Lung (tissue), 12 donors: Measurements from ENCODE around the gene VCL. TPM values are rescaled to one million over a fixed set of nuclear protein-coding genes. Genes with fewer than 3 reads are reported as not detected.

ENCODE experiments used
- ATAC-seq: fragments of 200-7000 bp; cut with Tn5 transposase; one replicate; pipeline ENCODE4 v1.9.1; 2020; ENCODE audit warnings: moderate number of reproducible peaks; ENCODE audit not compliant: insufficient read depth, low FRiP score
- DNase-seq, 3 donors: peaks; one replicate each; pipeline ENCODE4 v3.0.0-alpha.2; 2013 to 2017
- H3K27ac ChIP-seq, 2 donors: one replicate each; pipeline ENCODE4 v1.5.1; 2013; ENCODE audit warnings: mild to moderate bottlenecking in 2 of 2, moderate library complexity in 2 of 2, control low read depth in 1 of 2, inconsistent platforms in 1 of 2, low read depth in 1 of 2, low read length in 1 of 2
- H3K27me3 ChIP-seq, 3 donors: one replicate each; pipeline ENCODE4 v1.5.1; 2013; ENCODE audit warnings: low read length in 2 of 3; ENCODE audit not compliant: control insufficient read depth in 3 of 3, insufficient read depth in 3 of 3
- H3K36me3 ChIP-seq, 4 donors: one replicate each; pipeline ENCODE4 v1.5.1; 2013; ENCODE audit warnings: low read length in 4 of 4, mild to moderate bottlenecking in 1 of 4, moderate library complexity in 1 of 4; ENCODE audit not compliant: control insufficient read depth in 4 of 4, insufficient read depth in 4 of 4
- H3K4me1 ChIP-seq, 5 donors: one replicate each; pipeline ENCODE4 v1.5.1; 2013; ENCODE audit warnings: low read length in 5 of 5, mild to moderate bottlenecking in 2 of 5, moderate library complexity in 1 of 5; ENCODE audit not compliant: control insufficient read depth in 5 of 5, insufficient read depth in 5 of 5
- H3K4me3 ChIP-seq: one replicate; pipeline ENCODE4 v1.5.1; 2013; ENCODE audit warnings: mild to moderate bottlenecking, control low read depth, moderate library complexity
- H3K9ac ChIP-seq, 2 donors: one replicate each; pipeline ENCODE4 v1.5.1; 2013; ENCODE audit warnings: low read length in 2 of 2, control low read depth in 1 of 2; ENCODE audit not compliant: insufficient read depth in 1 of 2
- H3K9me3 ChIP-seq, 4 donors: one replicate each; pipeline ENCODE4 v1.5.1; 2013; ENCODE audit warnings: low read length in 3 of 4, mild to moderate bottlenecking in 1 of 4, moderate library complexity in 1 of 4; ENCODE audit not compliant: control insufficient read depth in 4 of 4, insufficient read depth in 3 of 4
- WGBS, 2 donors: extraction: QIAGEN DNeasy Blood & Tissue Kit; methylation state at CpG; one replicate each; pipeline ENCODE4 v1.1.7; 2013; 5-methylcytosine and 5-hydroxymethylcytosine counted together
- polyA plus RNA-seq, 2 donors: library from polyadenylated mRNA; stranded (reverse); fragments of 200-250 nt; gene quantifications; one replicate each; pipeline ENCODE4 v1.2.1, GENCODE V29; 2013
- total RNA-seq, 2 donors: library from RNA; depleted of rRNA in 1 of 2; stranded (reverse); fragments of >200 nt in 1 of 2; gene quantifications; one replicate each; pipeline ENCODE4 v1.2.1, GENCODE V29; 2014 to 2021
- TF ChIP-seq, protein P1 (sequence below): IDR thresholded peaks from 2 replicates; pipeline ENCODE4 v1.5.1; 2012; ENCODE audit warnings: mild to moderate bottlenecking; ENCODE audit errors: control extremely low read depth, extremely low read depth
- donor health status: control.
- donor health status: control.
- donor health status: Bipolar disorder and iron deficiency.
- donor health status: healthy.
- donor health status: DM: yes; HTN: yes; CAD: no.

The VCL gene
- total and polyA plus RNA-seq, 4 donors: 24.5 to 181 (median 86.3) TPM

DNA sequence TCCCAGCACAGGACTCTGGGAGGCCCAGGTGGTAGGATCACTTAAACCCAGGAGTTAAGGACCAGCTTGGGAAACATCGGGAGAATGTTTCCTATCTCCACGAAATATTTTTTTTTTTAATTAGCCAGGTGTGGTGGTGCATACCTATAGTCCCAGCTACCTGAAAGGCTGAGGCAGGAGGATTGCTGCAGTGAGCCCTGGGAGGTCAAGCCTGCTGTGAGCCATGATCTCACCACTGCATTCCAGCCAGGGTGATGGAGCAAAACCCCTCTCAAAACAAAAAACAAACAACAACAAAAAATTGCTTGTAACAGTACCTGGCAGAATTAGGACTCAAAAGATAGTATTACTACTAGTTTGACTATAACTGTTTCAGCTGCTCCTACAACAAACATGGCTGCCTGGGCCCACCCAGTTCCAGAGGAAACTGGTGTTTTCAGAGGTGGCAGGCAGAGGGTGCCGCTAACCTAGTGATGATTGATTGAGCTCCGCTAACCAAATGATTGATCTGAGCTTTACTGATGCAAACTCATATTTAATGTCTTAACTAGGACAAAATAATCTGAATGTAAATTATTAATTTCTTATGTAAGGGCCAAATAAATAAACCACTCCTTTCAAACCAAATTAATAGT lies 95.7 kb downstream of the VCL start:
- Histone ChIP-seq H3K27ac (no peak overlapping the region), H3K9ac (no peak overlapping the region), H3K9me3 (no peaks in the 10 kb centered on the region), H3K27me3 (no peaks in the 10 kb centered on the region), H3K36me3 (peaks cover 40 to 59% (median 48%) of the 10 kb centered on the region in 4 donors), H3K4me3 (no peak overlapping the region), H3K4me1 (peaks cover 0 to 6% (median 0%) of the 10 kb centered on the region in 5 donors)
- TF ChIP-seq, protein P1, sequence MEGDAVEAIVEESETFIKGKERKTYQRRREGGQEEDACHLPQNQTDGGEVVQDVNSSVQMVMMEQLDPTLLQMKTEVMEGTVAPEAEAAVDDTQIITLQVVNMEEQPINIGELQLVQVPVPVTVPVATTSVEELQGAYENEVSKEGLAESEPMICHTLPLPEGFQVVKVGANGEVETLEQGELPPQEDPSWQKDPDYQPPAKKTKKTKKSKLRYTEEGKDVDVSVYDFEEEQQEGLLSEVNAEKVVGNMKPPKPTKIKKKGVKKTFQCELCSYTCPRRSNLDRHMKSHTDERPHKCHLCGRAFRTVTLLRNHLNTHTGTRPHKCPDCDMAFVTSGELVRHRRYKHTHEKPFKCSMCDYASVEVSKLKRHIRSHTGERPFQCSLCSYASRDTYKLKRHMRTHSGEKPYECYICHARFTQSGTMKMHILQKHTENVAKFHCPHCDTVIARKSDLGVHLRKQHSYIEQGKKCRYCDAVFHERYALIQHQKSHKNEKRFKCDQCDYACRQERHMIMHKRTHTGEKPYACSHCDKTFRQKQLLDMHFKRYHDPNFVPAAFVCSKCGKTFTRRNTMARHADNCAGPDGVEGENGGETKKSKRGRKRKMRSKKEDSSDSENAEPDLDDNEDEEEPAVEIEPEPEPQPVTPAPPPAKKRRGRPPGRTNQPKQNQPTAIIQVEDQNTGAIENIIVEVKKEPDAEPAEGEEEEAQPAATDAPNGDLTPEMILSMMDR: no peak
- WGBS, 2 donors: 94 to 97% methylated on average over 4 of the region's 4 CpGs
- DNase-seq (no peak), ATAC-seq (no peak)

DNA sequence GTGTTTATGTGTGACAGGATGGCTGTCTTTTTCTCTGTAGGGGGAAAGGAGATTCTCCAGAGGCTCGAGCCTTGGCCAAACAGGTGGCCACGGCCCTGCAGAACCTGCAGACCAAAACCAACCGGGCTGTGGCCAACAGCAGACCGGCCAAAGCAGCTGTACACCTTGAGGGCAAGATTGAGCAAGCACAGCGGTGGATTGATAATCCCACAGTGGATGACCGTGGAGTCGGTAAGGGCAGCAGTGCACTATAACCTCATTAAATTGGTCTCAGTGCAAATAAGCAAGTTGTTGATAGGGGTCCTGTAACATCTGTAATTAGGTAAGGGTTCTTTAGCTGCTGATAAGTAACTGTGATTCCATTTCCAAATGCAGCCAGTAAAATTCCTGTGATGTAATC lies 96.3 kb downstream of the VCL start:
- peaks cover 41 to 61% (median 52%) of the 10 kb centered on the region in 4 donors for H3K36me3 ChIP-seq
- no peaks in the 10 kb centered on the region for H3K27me3 ChIP-seq
- DNase-seq (no peak), ATAC-seq (no peak)
- H3K4me1 ChIP-seq: peaks cover 0 to 2% (median 0%) of the 10 kb centered on the region in 5 donors
- 96 to 97% methylated on average over 7 of the region's 7 CpGs for WGBS, 2 donors
- TF ChIP-seq, protein P1: no peak
- H3K9me3 ChIP-seq: no peaks in the 10 kb centered on the region
- no peak overlapping the region for H3K4me3 ChIP-seq
- no peak overlapping the region for H3K27ac ChIP-seq
- no peak overlapping the region for H3K9ac ChIP-seq

DNA sequence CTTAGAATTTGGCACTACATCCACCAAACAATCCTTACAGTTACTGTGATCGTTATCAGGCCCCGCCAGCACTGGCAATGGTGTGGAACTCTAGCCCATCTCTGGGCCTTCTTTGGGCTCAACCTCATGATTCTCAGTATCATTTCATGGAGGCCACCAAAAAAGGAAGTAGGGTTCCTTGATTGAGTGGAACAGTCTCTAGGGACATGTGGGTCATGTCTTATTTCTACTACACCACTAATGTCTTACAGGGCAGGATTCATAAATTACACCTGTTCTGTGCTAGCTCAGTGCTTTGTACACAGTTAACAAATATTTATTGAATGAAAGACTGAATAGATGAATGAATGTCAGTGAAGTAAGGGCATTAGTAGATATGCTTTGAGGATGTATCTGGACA lies 98.9 kb downstream of the VCL start:
- H3K36me3 ChIP-seq: peaks cover 47 to 68% (median 59%) of the 10 kb centered on the region in 4 donors
- no peak for ATAC-seq
- TF ChIP-seq, protein P1: no peak

DNA sequence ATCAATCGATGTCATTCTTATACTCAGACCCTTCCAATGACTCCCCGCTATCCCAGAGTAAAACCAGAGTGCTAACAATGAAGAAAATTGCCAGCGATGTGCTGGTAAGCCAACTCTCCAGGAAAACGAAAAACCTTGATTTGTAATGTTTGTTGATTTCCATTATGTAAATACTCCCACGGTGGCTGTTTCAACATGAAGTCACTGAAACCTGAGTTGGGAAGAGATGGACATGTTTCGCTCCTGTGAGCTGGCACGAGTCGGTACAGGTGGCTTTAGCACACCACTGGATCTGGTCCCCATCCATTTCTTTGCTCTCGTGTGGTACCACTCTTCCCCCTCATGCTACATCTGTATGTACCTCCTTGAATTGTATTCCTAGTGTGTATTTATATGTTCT lies 99.9 kb downstream of the VCL start:
- DNase-seq (no peak), ATAC-seq (no peak)
- H3K9ac ChIP-seq: no peak overlapping the region
- H3K27ac ChIP-seq: no peak overlapping the region
- 84 to 88% methylated on average over 9 of the region's 9 CpGs for WGBS, 2 donors
- no peak overlapping the region for H3K4me3 ChIP-seq
- no peaks in the 10 kb centered on the region for H3K27me3 ChIP-seq
- peaks cover 47 to 59% (median 53%) of the 10 kb centered on the region in 4 donors for H3K36me3 ChIP-seq
- no peaks in the 10 kb centered on the region for H3K9me3 ChIP-seq
- TF ChIP-seq, protein P1: no peak
- H3K4me1 ChIP-seq: no peaks in the 10 kb centered on the region

More for the DNA sequence above, 98.9 kb downstream of the VCL start:
- 95 to 97% methylated on average over 2 of the region's 2 CpGs for WGBS, 2 donors
- Histone ChIP-seq H3K27ac (no peak overlapping the region), H3K4me1 (no peaks in the 10 kb centered on the region), H3K4me3 (no peak overlapping the region), H3K27me3 (no peaks in the 10 kb centered on the region), H3K9me3 (no peaks in the 10 kb centered on the region), H3K9ac (no peak overlapping the region)
- no peak for DNase-seq
